GM12878 (cell line): ENCODE data around the gene PSRC1. TPM values are rescaled to one million over a fixed set of nuclear protein-coding genes. Genes with fewer than 3 reads are reported as not detected.

Experiments used
- ATAC-seq: fragments of 200-7000 bp; cut with Tn5 transposase; 3 replicates; pipeline ENCODE4 v1.9.1; 2020; ENCODE audit warnings: mild to moderate bottlenecking, moderate library complexity
- BruUV-seq: library from RNA; stranded (reverse); fragments of 400-500 nt; replicated peaks from 2 replicates; lab custom pipeline; 2021; lab: Mats Ljungman, UMichigan
- CTCF ChIA-PET: fragments of 300-600 bp; sonication (Branson Sonifier 250); formaldehyde crosslinking; extraction: SDS; loops from one replicate; lab custom pipeline; 2021; ENCODE audit warnings: inconsistent platforms; lab: Yijun Ruan, JAX
- POLR2A ChIA-PET: fragments of 350-600 bp; formaldehyde crosslinking; extraction: SDS; loops from one replicate; lab custom pipeline; 2021; ENCODE audit warnings: inconsistent platforms; lab: Charles Lee
- RAD21 ChIA-PET: fragments of 300-600 bp; sonication (Branson Sonifier 250); formaldehyde crosslinking; loops from one replicate; lab custom pipeline; 2023; ENCODE audit warnings: antibody characterized with exemption; ENCODE audit not compliant: unreplicated experiment; lab: Charles Lee
- SMC1A ChIA-PET: fragments of 300-600 bp; sonication (Branson Sonifier 250); formaldehyde crosslinking; loops from one replicate; lab custom pipeline; 2023; ENCODE audit not compliant: unreplicated experiment, uncharacterized antibody; lab: Charles Lee
- DNase-seq: peaks from one replicate; pipeline ENCODE4 v3.0.0-alpha.2; 2011; ENCODE audit warnings: low read depth, low spot score
- FAIRE-seq: peaks from 3 replicates; lab custom pipeline; 2011; peaks lifted over from hg19 to GRCh38; lab: Jason Lieb, UNC
- H2AFZ ChIP-seq: 2 replicates; pipeline ENCODE4 v1.6.0; 2011; ENCODE audit warnings: low read depth, low read length, control low read depth; ENCODE audit not compliant: control insufficient read depth
- H3K27ac ChIP-seq: 2 replicates; pipeline ENCODE4 v1.5.1; 2011; ENCODE audit warnings: control low read depth; ENCODE audit not compliant: control insufficient read depth, insufficient read depth
- H3K27me3 ChIP-seq, 2 experiments: replicated peaks in 1 of 2; 2 replicates each; pipeline versions ENCODE4 v1.6.0 to v1.6.1; 2011; ENCODE audit warnings: low read length in 1 of 2; ENCODE audit not compliant: control insufficient read depth in 2 of 2, insufficient read depth in 2 of 2
- H3K36me3 ChIP-seq, 2 experiments: 2 replicates each; pipeline ENCODE4 v1.5.1; 2011; ENCODE audit warnings: low read length in 1 of 2; ENCODE audit not compliant: control insufficient read depth in 2 of 2, insufficient read depth in 2 of 2
- H3K4me1 ChIP-seq: 2 replicates; pipeline ENCODE4 v1.6.1; 2011; ENCODE audit warnings: mild to moderate bottlenecking, low read length, moderate library complexity, mixed read lengths; ENCODE audit not compliant: control insufficient read depth, insufficient read depth
- H3K4me2 ChIP-seq: 2 replicates; pipeline ENCODE4 v1.6.0; 2011; ENCODE audit warnings: control low read depth; ENCODE audit not compliant: control insufficient read depth, insufficient read depth
- H3K4me3 ChIP-seq: fragments of 200-600 bp; sonication (generic); 2 replicates; pipeline ENCODE4 v1.5.1; 2016
- H3K79me2 ChIP-seq: 2 replicates; pipeline ENCODE4 v1.6.0; 2011; ENCODE audit warnings: low read length; ENCODE audit not compliant: control insufficient read depth, insufficient read depth
- H3K9ac ChIP-seq: 2 replicates; pipeline ENCODE4 v1.8.0; 2011; ENCODE audit warnings: low read length, control low read depth, mixed read lengths; ENCODE audit not compliant: control insufficient read depth, insufficient read depth
- H3K9me3 ChIP-seq: replicated peaks from 3 replicates; pipeline ENCODE4 v1.5.1; 2011; ENCODE audit warnings: mild to moderate bottlenecking, low read length; ENCODE audit not compliant: control insufficient read depth, insufficient read depth
- H4K20me1 ChIP-seq: 2 replicates; pipeline ENCODE4 v1.6.0; 2011; ENCODE audit not compliant: control insufficient read depth, insufficient read depth
- CBX3 ChIP-seq: fragments of 200-600 bp; sonication (generic); IDR thresholded peaks from 2 replicates; pipeline ENCODE4 v1.6.1; 2016; ENCODE audit warnings: low read depth, borderline replicate concordance
- CHD2 ChIP-seq: IDR thresholded peaks from 2 replicates; pipeline ENCODE4 v1.6.1; 2011; ENCODE audit warnings: low read depth, low read length, improper control_type of control experiment, borderline replicate concordance
- FOXM1 ChIP-seq: IDR thresholded peaks from 2 replicates; pipeline ENCODE4 v1.6.1; 2012; ENCODE audit warnings: low read depth, mild to moderate bottlenecking, inconsistent platforms, low read length, moderate library complexity
- HCFC1 ChIP-seq: fragments of 150-350 bp; IDR thresholded peaks from 2 replicates; pipeline ENCODE4 v1.6.1; 2014; ENCODE audit warnings: low read length
- MTA2 ChIP-seq: fragments of 450-650 bp; IDR thresholded peaks from 2 replicates; pipeline ENCODE4 v1.6.1; 2016; ENCODE audit warnings: low read depth, mild to moderate bottlenecking, moderate library complexity
- TCF3 ChIP-seq: IDR thresholded peaks from 2 replicates; pipeline ENCODE4 v1.6.1; 2012; ENCODE audit warnings: low read depth, mild to moderate bottlenecking, low read length, borderline replicate concordance; ENCODE audit not compliant: insufficient read depth
- ZNF622 ChIP-seq: fragments of 450-650 bp; IDR thresholded peaks from 2 replicates; pipeline ENCODE4 v1.6.1; 2017; ENCODE audit warnings: mild to moderate bottlenecking, inconsistent platforms
- WGBS: methylation state at CpG from one replicate; pipeline ENCODE4 v1.1.6; 2016; ENCODE audit warnings: low lambda C conversion rate; ENCODE audit not compliant: insufficient replicate concordance, insufficient coverage; ENCODE audit errors: missing lambda C conversion rate; 5-methylcytosine and 5-hydroxymethylcytosine counted together
- in situ Hi-C: fragments of 300-500 bp; cut with MboI; formaldehyde crosslinking; loops from 9 replicates; pipeline ENCODE4 v1.14.3; 2018; ENCODE audit warnings: mixed read lengths
- intact Hi-C: fragments of 100-400 bp; cut with micrococcal nuclease; formaldehyde crosslinking; loops from one replicate; pipeline ENCODE4 v1.14.2; 2022; ENCODE audit not compliant: unreplicated experiment
- polyA plus RNA-seq, 11 experiments: library from polyadenylated mRNA; depleted of rRNA in 4 of 11; unstranded in 6 of 11; stranded (reverse) in 5 of 11; fragments of >200 nt; fragmentation: Nextera tagmentation in 4 of 11; fragmentation: Illumina TruSeq in 1 of 11; extraction: Ambion mirVana in 4 of 11; extraction: Trizol in 1 of 11; gene quantifications; 1 replicate in 1 of 11; 2 replicates in 10 of 11; pipeline versions ENCODE4 v1.2.1 to v1.2.3, GENCODE V29; 2011 to 2016; ENCODE audit warnings: inconsistent platforms in 2 of 11, missing spikeins in 2 of 11, low read depth in 1 of 11
- total RNA-seq, 4 experiments: library from RNA; depleted of rRNA in 3 of 4; stranded (reverse); fragments of >200 nt in 3 of 4; fragmentation: Illumina TruSeq in 1 of 4; extraction: Trizol in 1 of 4; gene quantifications; 2 replicates each; pipeline versions ENCODE4 v1.2.1 to v1.2.3, GENCODE V29; 2013 to 2021
- TF ChIP-seq, protein P1 (sequence below): fragments of 450-650 bp; IDR thresholded peaks from 2 replicates; pipeline ENCODE4 v1.6.1; 2017; ENCODE audit warnings: antibody characterized with exemption, mild to moderate bottlenecking, moderate library complexity

Gene PSRC1
- total and polyA plus RNA-seq, 10 of the 15 experiments (the other 5 are each of a cell fraction or from before 2014, with no cell fraction given): 1.2 to 11.8 (median 4.9) TPM

DNA sequence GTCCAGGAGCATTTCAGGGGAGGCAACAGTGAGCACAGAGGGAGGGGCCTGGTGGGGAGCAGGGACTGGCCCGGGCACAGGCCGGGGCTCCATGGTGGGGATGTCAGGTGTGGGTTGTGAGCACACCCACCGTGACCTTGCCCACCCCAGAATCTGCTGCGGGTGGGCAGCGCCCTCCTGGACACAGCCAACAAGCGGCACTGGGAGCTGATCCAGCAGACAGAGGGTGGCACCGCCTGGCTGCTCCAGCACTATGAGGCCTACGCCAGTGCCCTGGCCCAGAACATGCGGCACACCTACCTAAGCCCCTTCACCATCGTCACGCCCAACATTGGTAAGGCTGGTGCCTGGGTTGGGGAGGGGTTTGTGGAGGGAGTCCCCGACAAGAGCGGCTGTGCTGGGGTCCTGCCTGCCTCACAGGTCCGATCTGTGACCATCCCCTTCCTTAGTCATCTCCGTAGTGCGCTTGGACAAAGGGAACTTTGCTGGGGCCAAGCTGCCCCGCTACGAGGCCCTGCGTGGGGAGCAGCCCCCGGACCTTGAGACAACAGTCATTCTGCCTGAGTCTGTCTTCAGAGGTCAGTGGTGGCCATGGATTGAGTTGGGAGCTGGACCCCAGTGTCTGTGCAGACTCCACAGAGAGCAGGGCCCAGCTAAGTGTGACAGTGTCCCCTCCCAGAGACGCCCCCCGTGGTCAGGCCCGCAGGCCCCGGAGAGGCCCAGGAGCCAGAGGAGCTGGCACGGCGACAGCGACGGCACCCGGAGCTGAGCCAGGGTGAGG is 14.3 kb downstream of the PSRC1 start:
- WGBS: 62% methylated on average over 29 of the region's 29 CpGs
- TF ChIP-seq TCF3 (no peak), CBX3 (no peak), MTA2 (no peak), CHD2 (no peak), FOXM1 (no peak), HCFC1 (no peak), ZNF622 (no peak)
- TF ChIP-seq, protein P1, sequence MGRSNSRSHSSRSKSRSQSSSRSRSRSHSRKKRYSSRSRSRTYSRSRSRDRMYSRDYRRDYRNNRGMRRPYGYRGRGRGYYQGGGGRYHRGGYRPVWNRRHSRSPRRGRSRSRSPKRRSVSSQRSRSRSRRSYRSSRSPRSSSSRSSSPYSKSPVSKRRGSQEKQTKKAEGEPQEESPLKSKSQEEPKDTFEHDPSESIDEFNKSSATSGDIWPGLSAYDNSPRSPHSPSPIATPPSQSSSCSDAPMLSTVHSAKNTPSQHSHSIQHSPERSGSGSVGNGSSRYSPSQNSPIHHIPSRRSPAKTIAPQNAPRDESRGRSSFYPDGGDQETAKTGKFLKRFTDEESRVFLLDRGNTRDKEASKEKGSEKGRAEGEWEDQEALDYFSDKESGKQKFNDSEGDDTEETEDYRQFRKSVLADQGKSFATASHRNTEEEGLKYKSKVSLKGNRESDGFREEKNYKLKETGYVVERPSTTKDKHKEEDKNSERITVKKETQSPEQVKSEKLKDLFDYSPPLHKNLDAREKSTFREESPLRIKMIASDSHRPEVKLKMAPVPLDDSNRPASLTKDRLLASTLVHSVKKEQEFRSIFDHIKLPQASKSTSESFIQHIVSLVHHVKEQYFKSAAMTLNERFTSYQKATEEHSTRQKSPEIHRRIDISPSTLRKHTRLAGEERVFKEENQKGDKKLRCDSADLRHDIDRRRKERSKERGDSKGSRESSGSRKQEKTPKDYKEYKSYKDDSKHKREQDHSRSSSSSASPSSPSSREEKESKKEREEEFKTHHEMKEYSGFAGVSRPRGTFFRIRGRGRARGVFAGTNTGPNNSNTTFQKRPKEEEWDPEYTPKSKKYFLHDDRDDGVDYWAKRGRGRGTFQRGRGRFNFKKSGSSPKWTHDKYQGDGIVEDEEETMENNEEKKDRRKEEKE: no peak
- intact Hi-C loops: no loop called here
- Histone ChIP-seq H3K27ac (no peak overlapping the region), H3K9me3 (no peaks in the 10 kb centered on the region), H3K4me3 (no peak overlapping the region), H2AFZ (no peak overlapping the region), H3K9ac (no peak overlapping the region), H4K20me1 (no peaks in the 10 kb centered on the region), H3K4me1 (no peaks in the 10 kb centered on the region), H3K27me3 (no peaks in the 10 kb centered on the region; a peak in 1 of 4 replicates), H3K79me2 (no peaks in the 10 kb centered on the region), H3K36me3 (no peaks in the 10 kb centered on the region), H3K4me2 (no peak overlapping the region)
- FAIRE-seq: no peak
- no peak for ATAC-seq
- ChIA-PET RAD21 (interaction anchor here (1.3 kb wide), 1 partner anchor 264 kb away, joined by 3 read pairs; no protein-coding TSS in a partner anchor), SMC1A (no interaction called here), CTCF (interaction anchor here (0.9 kb wide), 1 partner anchor 264 kb away, joined by 4 read pairs; no protein-coding TSS in a partner anchor), POLR2A (no interaction called here)
- in situ Hi-C loops: no loop called here
- no peak for DNase-seq
- no TSS peak for BruUV-seq
